Suprapubic skin (tissue), 4 donors: Measurements from ENCODE around the gene EPHA8. TPM values are rescaled to one million over a fixed set of nuclear protein-coding genes. Genes with fewer than 3 reads are reported as not detected.

Experiments used
- DNase-seq, 2 donors: peaks; one replicate each; pipeline ENCODE4 v3.0.0-alpha.2; 2019; ENCODE audit warnings: low spot score in 2 of 2
- H3K27ac ChIP-seq: fragments of 200-600 bp; sonication (generic); one replicate; pipeline ENCODE4 v1.5.1; 2019
- H3K27me3 ChIP-seq: fragments of 200-600 bp; sonication (generic); one replicate; pipeline ENCODE4 v1.5.1; 2019
- H3K36me3 ChIP-seq: fragments of 200-600 bp; sonication (generic); one replicate; pipeline ENCODE4 v1.5.1; 2019
- H3K4me1 ChIP-seq: fragments of 200-600 bp; sonication (generic); one replicate; pipeline ENCODE4 v1.5.1; 2019
- H3K4me3 ChIP-seq: fragments of 200-600 bp; sonication (generic); one replicate; pipeline ENCODE4 v1.5.1; 2019; ENCODE audit warnings: mild to moderate bottlenecking
- H3K9me3 ChIP-seq: fragments of 200-600 bp; sonication (generic); one replicate; pipeline ENCODE4 v1.5.1; 2019
- EP300 ChIP-seq: sonication (generic); formaldehyde crosslinking; IDR thresholded peaks from one replicate; pipeline ENCODE4 v1.6.1; 2017; ENCODE audit warnings: antibody characterized with exemption
- POLR2A ChIP-seq, 2 donors: fragments of 450-650 bp; IDR thresholded peaks; one replicate each; pipeline ENCODE4 v1.6.1; 2017; ENCODE audit warnings: antibody characterized with exemption in 2 of 2, mild to moderate bottlenecking in 2 of 2, moderate library complexity in 2 of 2
- POLR2AphosphoS5 ChIP-seq, 3 donors: sonication (generic); formaldehyde crosslinking; IDR thresholded peaks; one replicate each; pipeline ENCODE4 v1.6.1; 2017; ENCODE audit warnings: antibody characterized with exemption in 3 of 3
- WGBS: methylation state at CpG from one replicate; pipeline ENCODE4 v1.1.5; 2018; 5-methylcytosine and 5-hydroxymethylcytosine counted together
- total RNA-seq, 4 donors: library from RNA; depleted of rRNA; stranded (reverse); fragments of >200 nt; gene quantifications; one replicate each; pipeline ENCODE4 v1.1.0, GENCODE V29; 2016
- TF ChIP-seq, protein P1 (sequence below), 2 donors: fragments of 200-600 bp in 1 of 2; fragments of 450-650 bp in 1 of 2; sonication (generic) in 1 of 2; IDR thresholded peaks; one replicate each; pipeline ENCODE4 v1.5.1; 2016 to 2019; ENCODE audit warnings: antibody characterized with exemption in 2 of 2, mild to moderate bottlenecking in 1 of 2, moderate library complexity in 1 of 2

The EPHA8 gene
- total RNA-seq, 4 donors from 2014 or later = 0.34 to 0.64 TPM; not detected in 2

DNA sequence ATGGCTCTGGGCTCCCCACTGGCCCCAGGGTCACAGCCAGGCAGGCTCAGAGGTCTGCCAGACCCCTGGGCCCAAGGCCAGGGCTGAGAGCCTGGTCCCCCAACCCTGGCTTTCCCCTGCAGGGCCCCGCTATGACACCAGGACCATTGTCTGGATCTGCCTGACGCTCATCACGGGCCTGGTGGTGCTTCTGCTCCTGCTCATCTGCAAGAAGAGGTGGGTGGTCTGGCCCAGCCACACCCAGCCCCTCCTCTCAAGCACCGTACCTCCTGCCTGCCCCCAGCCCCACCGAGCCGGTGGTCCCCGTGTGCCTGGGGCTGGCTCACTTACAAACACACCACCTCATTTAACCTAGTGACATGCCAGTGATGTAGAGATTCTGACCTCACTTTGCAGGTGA lies 31.8 kb downstream of the EPHA8 start:
- no peak overlapping the region for H3K27ac ChIP-seq
- H3K36me3 ChIP-seq = no peaks in the 10 kb centered on the region
- H3K9me3 ChIP-seq = no peaks in the 10 kb centered on the region
- no peak for TF ChIP-seq POLR2A (IDR thresholded peaks at IDR 0.05)
- no peak for TF ChIP-seq POLR2AphosphoS5 (IDR thresholded peaks at IDR 0.05)
- H3K4me3 ChIP-seq = no peak overlapping the region
- H3K27me3 ChIP-seq = peaks cover 78% of the 10 kb centered on the region
- no peak for DNase-seq
- no peaks in the 10 kb centered on the region for H3K4me1 ChIP-seq
- WGBS = 77% methylated on average over 3 of the region's 7 CpGs

DNA sequence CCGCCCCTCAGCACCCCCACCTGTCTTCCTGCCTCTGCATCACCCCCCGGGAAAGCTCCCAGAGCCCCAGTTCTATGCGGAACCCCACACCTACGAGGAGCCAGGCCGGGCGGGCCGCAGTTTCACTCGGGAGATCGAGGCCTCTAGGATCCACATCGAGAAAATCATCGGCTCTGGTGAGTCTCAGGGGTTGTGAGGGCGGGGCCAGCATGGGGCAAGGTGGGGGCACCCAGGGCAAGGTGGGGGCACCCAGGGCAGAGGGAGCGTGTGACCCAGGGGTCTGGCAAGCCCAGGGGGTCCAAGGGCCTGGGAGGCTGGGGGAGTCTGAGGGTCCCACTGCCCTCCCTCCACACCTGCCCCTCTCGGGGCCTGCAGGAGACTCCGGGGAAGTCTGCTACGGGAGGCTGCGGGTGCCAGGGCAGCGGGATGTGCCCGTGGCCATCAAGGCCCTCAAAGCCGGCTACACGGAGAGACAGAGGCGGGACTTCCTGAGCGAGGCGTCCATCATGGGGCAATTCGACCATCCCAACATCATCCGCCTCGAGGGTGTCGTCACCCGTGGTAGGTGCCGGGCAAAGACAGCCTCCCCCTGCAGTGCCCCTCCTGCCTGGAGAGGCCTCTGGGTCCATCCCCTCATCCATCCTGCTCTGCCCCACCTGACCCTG lies 34.1 kb downstream of the EPHA8 start:
- no peaks in the 10 kb centered on the region for H3K36me3 ChIP-seq
- no peak overlapping the region for H3K27ac ChIP-seq
- H3K4me3 ChIP-seq = no peak overlapping the region
- H3K9me3 ChIP-seq = no peaks in the 10 kb centered on the region
- WGBS = 59% methylated on average over 14 of the region's 30 CpGs
- H3K27me3 ChIP-seq = peaks cover 82% of the 10 kb centered on the region
- no peak for DNase-seq
- TF ChIP-seq POLR2AphosphoS5 (IDR thresholded peaks at IDR 0.05) (no peak), POLR2A (IDR thresholded peaks at IDR 0.05) (no peak), EP300 (no peak)
- TF ChIP-seq, protein P1, sequence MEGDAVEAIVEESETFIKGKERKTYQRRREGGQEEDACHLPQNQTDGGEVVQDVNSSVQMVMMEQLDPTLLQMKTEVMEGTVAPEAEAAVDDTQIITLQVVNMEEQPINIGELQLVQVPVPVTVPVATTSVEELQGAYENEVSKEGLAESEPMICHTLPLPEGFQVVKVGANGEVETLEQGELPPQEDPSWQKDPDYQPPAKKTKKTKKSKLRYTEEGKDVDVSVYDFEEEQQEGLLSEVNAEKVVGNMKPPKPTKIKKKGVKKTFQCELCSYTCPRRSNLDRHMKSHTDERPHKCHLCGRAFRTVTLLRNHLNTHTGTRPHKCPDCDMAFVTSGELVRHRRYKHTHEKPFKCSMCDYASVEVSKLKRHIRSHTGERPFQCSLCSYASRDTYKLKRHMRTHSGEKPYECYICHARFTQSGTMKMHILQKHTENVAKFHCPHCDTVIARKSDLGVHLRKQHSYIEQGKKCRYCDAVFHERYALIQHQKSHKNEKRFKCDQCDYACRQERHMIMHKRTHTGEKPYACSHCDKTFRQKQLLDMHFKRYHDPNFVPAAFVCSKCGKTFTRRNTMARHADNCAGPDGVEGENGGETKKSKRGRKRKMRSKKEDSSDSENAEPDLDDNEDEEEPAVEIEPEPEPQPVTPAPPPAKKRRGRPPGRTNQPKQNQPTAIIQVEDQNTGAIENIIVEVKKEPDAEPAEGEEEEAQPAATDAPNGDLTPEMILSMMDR (IDR thresholded peaks at IDR 0.05) = no peak
- H3K4me1 ChIP-seq = no peaks in the 10 kb centered on the region

DNA sequence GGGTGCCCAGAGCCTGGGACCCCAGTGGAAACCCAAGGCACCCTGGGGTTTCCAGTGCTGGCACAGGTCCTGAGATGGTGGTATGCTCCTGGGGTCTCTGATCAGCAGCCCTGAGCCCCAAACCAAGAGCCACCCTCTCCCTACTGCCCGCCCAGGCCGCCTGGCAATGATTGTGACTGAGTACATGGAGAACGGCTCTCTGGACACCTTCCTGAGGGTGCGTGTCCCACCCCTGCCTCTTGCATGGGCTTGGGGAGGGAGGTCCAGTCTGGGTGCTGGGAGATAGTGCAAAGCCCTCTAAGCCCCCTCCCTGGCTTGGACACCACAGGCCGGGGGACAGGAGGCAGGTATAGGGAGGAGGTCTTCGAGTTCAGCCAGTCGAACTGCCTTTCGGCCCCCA lies 34.7 kb downstream of the EPHA8 start:
- H3K4me1 ChIP-seq = no peaks in the 10 kb centered on the region
- H3K27me3 ChIP-seq = peaks cover 82% of the 10 kb centered on the region
- H3K36me3 ChIP-seq = no peaks in the 10 kb centered on the region
- H3K27ac ChIP-seq = no peak overlapping the region
- no peaks in the 10 kb centered on the region for H3K9me3 ChIP-seq
- WGBS = no CpG with 5 or more reads among the region's 8 CpGs
- DNase-seq = no peak
- TF ChIP-seq, protein P1 (IDR thresholded peaks at IDR 0.05) = no peak
- TF ChIP-seq POLR2A (IDR thresholded peaks at IDR 0.05) (no peak), EP300 (no peak), POLR2AphosphoS5 (IDR thresholded peaks at IDR 0.05) (no peak)
- H3K4me3 ChIP-seq = no peak overlapping the region

DNA sequence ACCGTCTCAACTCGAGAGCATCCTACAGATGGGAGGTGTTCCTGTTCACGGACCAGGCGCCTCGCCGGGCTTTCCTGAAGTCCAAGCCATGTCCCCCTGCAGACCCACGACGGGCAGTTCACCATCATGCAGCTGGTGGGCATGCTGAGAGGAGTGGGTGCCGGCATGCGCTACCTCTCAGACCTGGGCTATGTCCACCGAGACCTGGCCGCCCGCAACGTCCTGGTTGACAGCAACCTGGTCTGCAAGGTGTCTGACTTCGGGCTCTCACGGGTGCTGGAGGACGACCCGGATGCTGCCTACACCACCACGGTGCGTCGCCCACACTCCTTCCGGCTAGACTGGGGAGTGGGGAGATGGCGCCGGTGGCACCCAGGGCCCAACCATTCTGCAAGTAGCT lies 35.4 kb downstream of the EPHA8 start:
- no peak overlapping the region for H3K27ac ChIP-seq
- H3K4me3 ChIP-seq = no peak overlapping the region
- WGBS = 87% methylated on average over 5 of the region's 24 CpGs
- peaks cover 82% of the 10 kb centered on the region for H3K27me3 ChIP-seq
- DNase-seq = no peak
- TF ChIP-seq, protein P1 (IDR thresholded peaks at IDR 0.05) = no peak
- TF ChIP-seq POLR2AphosphoS5 (IDR thresholded peaks at IDR 0.05) (no peak), POLR2A (IDR thresholded peaks at IDR 0.05) (no peak), EP300 (no peak)
- no peaks in the 10 kb centered on the region for H3K4me1 ChIP-seq
- H3K9me3 ChIP-seq = no peaks in the 10 kb centered on the region
- no peaks in the 10 kb centered on the region for H3K36me3 ChIP-seq

DNA sequence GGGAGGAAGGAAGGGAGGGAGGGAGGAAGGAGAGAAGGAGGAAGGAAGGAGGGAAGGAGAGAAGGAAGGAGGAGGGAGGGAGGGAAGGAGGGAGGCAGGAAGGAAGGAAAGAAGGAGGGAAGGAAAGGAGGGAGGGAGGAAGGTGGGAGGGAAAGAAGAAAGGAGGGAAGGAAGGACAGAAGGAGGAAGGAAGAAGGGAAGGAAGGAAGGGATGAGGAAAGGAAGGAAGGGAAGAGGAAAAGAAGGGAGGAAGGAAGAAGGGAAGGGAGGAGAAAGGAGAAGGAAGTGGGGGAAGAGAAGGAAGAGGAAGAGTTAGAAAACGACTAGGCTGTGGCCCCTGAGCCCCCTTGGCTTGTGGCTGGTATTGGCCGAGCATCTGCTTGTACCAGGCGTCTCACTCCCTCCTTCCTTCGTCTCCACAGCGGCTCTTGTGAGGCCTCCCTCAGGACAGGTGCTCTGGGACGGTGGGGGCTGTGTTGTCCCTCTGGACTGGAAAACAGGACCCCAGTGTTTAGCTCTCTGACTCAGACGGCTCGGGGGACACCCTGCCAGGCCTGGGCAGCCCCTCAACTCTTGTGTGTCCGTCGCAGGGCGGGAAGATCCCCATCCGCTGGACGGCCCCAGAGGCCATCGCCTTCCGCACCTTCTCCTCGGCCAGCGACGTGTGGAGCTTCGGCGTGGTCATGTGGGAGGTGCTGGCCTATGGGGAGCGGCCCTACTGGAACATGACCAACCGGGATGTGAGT lies 37.0 kb downstream of the EPHA8 start:
- H3K36me3 ChIP-seq = no peaks in the 10 kb centered on the region
- H3K9me3 ChIP-seq = no peaks in the 10 kb centered on the region
- H3K27me3 ChIP-seq = peaks cover 83% of the 10 kb centered on the region
- no peak for DNase-seq
- TF ChIP-seq EP300 (no peak), POLR2A (IDR thresholded peaks at IDR 0.05) (no peak), POLR2AphosphoS5 (IDR thresholded peaks at IDR 0.05) (no peak)
- TF ChIP-seq, protein P1 (IDR thresholded peaks at IDR 0.05) = no peak
- no peak overlapping the region for H3K4me3 ChIP-seq
- no peak overlapping the region for H3K27ac ChIP-seq
- 38% methylated on average over 6 of the region's 22 CpGs for WGBS
- no peaks in the 10 kb centered on the region for H3K4me1 ChIP-seq
